ENCODE results near the gene LRCH1.

GRCh38 chr13:46561286-46561685 is 8.3 kb downstream of the LRCH1 start:
- no peak for TF ChIP-seq CTCF (IDR thresholded peaks at IDR 0.05)
- TF ChIP-seq POLR2A (IDR thresholded peaks at IDR 0.05): no peak
